ELR (cell line): ENCODE results near the gene FKBP10.
A peak's percentile ranks its signal among the peaks of the same experiment; 100 is the strongest.
"Not testable (repeated sequence)": the region's sequence is repeated elsewhere in the genome, so short reads cannot be mapped to it uniquely, and the experiment has no call there.

Experiments used
- DNase-seq: peaks from one replicate; pipeline ENCODE4 v3.0.0-alpha.2; 2015; ENCODE audit warnings: low read depth

The FKBP10 gene, protein sequence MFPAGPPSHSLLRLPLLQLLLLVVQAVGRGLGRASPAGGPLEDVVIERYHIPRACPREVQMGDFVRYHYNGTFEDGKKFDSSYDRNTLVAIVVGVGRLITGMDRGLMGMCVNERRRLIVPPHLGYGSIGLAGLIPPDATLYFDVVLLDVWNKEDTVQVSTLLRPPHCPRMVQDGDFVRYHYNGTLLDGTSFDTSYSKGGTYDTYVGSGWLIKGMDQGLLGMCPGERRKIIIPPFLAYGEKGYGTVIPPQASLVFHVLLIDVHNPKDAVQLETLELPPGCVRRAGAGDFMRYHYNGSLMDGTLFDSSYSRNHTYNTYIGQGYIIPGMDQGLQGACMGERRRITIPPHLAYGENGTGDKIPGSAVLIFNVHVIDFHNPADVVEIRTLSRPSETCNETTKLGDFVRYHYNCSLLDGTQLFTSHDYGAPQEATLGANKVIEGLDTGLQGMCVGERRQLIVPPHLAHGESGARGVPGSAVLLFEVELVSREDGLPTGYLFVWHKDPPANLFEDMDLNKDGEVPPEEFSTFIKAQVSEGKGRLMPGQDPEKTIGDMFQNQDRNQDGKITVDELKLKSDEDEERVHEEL

DNA sequence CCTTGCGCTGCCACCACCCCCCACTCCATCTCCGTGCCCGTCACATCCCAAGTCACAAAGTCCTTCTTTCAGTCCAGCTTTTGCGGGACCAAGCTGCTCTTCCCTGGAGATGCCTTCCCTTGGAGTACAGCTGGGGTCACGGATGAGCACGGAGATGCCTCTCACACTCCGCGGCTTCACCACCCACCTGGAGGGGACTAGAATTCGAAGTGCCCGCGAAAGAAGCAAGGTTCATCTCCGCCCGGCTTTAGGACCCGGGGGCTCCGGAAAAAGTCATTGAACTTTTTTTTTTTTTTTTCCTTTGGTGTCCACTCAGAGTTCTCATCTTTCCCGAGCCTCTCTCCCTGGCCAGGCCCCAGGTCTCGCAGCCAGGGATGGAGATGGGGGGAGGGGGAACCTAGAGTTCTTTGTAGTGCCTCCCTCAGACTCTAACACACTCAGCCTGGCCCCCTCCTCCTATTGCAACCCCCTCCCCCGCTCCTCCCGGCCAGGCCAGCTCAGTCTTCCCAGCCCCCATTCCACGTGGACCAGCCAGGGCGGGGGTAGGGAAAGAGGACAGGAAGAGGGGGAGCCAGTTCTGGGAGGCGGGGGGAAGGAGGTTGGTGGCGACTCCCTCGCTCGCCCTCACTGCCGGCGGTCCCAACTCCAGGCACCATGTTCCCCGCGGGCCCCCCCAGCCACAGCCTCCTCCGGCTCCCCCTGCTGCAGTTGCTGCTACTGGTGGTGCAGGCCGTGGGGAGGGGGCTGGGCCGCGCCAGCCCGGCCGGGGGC, at the start of gene FKBP10:
TSS of gene FKBP10 (plus strand) at position 624 of the 771 bp plus-strand sequence. CDS start at position 655, 31 bp downstream.
- peak; percentile 89 for DNase-seq

DNA sequence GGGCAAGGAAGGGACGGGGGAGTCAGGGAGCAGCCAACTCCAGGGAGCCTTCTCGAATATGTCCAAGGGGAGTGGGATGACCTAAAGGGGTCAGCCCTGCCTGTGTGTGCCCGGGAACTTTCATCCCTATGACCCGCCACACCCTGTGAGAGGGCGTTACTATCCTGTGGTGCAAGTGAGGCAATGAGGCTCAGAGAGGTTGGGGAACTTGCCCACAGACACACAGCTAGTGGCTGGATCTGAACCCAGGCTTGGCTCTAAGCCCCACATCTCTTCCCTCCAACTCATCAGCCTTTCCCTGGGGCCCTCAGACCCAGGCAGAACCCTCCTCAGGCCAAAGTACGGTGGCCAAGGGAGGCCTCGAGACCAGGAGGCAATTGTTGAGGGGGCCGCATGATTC, 49.5 kb upstream of the FKBP10 start:
- DNase-seq: no peak

DNA sequence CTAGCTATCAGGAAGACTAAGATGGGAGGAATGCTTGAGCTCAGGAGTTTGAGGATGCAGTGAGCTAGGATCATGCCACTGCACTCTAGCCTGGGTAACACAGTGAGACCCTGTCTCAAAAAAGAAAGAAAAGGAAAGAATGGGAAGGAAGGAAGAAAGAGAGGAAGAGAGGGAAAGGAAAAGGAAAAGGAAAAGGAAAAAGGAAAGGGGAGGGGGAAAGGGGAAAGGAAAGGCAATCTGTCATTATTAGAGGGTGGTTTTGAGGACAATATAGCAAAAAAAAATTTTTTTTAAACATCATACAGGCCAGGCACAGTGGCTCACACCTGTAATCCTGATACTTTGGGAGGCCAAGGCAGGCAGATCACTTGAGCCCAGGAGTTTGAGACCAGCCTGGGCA, 46.7 kb upstream of the FKBP10 start:
- no peak for DNase-seq

DNA sequence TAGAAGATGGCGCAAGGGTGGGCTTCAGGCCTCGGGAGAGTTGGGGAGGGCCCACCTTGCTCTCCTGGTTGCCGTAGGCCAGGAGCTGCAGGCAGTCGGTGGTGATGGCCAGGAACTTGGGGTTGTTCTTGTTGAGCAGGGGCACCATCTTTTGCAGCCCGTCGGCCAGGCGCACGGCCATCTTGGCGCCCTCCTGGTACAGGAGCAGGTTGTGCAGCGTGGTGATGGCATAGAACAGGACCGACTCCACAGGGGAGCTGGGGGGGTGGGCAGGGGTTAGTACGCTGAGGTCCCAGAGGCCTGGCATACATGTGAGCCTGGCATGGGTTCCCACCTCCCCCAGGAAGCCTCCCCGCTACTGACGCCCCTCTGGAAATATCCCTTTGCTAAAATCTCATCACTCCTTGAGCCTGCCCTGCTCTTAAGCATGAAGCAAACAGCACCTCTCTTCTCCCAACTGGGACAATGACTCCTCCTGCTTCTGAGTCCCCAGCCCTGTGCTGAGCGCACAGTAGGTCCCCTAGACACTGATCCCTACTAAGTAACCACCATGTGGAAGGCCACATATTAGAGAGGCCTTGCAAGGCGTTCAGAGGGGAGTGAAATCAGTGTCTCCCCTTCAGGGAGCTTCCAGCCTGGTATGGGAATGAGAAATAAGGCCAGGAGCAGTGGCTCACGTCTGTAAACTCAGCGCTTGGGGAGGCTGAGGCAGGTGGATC, 45.3 kb upstream of the FKBP10 start:
- no peak for DNase-seq

DNA sequence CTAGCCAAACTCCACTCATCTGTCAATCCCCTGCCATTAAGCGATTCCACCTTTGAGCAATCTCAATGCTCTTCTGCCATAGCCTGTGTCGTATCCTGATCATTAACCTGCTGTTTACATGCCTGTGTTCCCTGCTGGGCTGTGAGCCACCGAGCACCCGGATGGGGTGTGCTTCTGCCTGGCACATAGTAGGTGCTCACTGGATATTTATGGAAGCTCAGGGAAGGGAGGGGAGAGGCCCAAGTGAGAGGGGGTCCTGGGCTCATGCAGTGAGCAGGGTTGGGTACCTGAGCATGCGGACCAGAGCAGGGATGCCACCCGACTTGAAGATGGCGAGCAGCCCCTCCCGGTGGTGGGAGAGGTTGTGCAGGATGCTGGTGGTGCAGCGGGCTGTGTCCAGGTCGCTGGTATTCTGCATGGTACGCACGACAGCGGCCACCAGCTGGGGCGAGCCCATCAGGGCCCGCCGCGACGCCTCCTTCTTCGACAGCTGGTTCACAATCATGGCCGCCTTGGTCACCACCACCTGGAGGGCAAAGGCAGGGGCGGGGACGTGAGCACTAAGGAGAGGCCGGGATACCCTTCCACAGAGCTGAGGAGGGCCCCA, 44.0 kb upstream of the FKBP10 start:
- no peak for DNase-seq

DNA sequence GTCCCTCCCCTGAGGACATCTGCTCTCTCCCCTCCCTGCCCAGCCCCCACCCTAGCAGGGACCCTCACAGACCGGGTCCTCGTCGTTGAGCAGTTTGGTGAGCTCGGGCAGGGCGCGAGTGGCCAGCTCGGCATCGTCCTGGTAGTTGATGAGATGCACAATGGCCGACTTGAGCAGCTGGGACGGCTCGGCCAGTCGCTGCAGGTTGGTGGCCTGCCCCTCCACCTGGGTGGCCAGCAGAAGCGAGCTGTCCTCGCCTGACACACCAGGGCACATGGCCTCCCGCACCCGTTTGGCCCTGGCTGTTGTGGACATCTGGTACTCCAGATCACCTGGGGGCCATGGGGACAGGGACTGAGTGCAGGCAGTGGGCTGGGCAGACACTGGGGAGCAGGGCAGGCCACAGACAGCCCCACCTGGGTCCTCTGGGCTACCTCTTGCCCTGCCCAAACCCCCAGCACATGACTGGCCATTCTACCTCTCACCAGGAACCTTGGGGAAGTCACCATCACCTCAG, 43.4 kb upstream of the FKBP10 start:
- DNase-seq: no peak

DNA sequence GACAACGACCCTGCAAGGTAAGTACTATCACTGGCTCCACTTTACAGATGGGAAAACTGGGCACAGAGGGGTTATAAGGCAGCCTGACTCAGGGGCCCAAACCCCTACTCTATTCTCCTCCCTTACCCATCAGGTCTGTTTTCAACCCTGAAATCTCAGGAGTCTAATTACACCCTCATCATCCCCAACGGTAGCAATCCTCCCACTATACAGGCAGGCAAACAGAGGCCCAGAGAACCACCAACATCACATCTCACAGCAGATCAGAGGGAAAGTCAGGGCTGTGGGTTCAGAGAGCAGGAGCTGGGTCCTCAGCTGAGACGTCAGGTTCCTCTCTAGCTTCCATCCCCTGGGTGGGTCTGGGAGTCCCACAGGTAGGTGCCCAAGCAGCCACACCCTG, 42.8 kb upstream of the FKBP10 start:
- no peak for DNase-seq

DNA sequence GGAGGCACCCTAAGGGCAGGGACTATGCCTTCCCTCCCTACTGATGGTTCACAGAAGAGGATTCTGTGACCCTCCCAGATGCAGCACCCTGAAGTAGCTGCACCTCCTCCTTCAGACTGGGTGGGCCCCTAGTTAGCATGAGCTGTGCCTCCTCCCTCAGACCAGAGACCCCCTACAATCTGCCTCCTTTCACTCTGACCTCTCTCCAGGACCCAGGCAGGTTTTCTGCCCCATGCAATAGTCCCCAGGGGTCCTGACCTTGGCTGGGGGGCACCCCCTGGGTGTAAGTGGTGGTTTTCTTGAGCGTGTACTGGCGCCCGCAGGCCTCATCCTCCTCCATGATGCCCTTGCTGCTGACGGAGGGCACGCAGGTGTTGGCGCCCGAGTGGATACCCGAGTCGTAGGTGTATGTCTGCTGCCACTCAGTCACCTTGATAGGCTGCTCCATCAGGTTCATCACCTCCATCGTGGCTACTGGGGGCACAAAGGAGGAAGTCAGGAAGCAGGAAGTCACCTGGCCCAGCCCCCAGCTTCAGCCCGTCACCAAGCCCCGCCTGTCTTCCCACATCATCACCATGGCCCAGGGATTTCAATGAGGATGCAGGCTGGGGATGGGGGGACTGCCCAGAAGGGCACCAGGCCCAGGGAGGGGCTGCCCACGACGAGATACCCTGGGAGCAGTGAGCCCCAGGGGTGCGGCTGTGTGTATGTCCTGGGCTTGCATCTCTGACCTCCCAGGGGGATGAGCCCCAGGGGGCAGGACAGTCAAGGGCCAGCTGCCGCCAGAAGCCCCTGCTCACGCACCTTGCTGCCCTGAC, 41.2 kb upstream of the FKBP10 start:
- no peak for DNase-seq

DNA sequence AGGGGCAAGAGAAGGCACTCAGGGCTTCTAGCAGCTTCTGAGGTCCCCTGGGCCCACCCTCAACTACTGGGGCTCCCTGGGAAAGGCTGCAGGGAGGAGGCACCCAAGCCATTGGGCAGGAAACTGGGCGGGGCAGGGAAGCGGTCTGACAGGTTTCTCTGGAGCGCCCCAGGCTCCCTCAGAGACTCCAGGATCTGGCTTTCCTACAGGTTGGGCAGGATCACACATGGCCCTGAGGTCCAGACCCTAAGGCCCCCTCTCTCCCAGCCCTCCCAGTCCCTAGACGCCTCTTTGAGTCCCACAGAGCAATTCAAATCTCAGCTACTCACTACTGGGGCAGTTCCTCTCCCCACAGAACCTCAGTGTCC, 40.6 kb upstream of the FKBP10 start:
- DNase-seq: no peak

DNA sequence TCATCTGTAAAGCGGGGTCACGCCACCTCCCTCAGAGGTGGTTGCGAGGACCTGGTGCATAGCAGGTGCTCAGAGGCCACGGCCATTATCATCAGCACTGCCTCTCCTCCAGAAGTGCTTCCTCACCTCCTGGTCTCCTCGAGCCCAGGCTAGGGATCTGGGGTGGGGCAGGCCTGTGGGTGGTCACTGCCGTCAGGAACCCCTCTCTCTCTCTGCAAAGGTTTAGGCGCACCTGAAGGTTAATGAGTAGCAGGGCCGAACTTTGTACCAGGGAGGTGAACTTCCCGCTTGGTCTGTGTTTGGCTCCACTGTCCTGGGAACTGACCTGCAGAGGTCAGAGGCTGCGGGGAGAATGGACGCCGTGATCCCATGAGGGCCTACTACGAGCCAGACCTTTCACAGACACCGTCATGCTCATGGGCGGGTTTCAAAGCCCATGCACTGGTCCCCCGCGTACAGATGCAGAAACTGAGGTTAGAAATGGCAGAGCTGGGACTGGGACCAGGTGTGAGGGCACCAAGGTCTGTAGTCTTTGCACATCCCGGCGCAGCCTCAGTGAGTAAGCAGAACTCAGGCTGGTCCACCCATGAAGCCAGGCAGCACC, 40.1 kb upstream of the FKBP10 start:
- DNase-seq: no peak

DNA sequence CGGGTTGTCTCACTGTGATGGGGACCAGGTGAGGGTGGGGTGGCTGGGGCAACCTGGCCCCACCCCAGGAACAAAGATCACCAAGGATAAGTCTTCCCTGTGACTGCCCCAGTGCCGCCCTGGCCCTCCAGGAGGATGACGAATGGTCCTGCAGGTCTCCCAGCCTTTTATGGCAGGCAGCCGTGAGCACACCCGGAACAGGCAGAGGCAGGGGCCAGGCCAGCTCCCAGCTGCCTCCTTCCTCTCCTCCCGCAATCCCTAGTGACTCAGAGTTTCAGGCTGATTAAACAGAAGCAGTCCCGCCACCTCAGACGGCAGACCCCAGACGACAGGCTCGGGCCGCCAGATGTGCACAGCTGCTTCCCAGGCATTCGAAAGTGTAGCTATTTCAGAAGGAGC, 39.6 kb upstream of the FKBP10 start:
- peak; percentile 91 for DNase-seq

DNA sequence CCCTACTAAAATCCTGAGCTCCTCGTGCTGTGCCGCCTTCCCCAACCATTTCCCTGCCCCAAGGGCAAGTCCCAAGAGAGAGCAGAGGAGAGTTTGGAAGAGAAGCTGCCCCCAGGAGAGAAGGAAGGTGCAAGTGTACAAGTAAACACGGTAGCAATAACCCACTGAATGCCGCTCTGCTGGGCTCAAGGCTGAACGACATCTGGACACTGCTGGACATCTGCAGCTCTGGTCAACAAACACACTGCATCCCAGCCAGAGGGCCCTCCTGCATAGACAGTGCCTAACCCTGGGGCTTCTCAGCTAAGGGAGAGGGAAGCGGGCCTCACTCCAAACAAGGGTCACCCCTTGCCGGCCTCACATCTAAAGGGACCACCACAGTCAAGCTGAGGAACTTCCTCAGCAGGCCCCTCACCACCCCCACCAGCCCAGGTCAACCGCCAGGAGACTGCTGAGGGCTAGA, 39.0 kb upstream of the FKBP10 start:
- DNase-seq: no peak

DNA sequence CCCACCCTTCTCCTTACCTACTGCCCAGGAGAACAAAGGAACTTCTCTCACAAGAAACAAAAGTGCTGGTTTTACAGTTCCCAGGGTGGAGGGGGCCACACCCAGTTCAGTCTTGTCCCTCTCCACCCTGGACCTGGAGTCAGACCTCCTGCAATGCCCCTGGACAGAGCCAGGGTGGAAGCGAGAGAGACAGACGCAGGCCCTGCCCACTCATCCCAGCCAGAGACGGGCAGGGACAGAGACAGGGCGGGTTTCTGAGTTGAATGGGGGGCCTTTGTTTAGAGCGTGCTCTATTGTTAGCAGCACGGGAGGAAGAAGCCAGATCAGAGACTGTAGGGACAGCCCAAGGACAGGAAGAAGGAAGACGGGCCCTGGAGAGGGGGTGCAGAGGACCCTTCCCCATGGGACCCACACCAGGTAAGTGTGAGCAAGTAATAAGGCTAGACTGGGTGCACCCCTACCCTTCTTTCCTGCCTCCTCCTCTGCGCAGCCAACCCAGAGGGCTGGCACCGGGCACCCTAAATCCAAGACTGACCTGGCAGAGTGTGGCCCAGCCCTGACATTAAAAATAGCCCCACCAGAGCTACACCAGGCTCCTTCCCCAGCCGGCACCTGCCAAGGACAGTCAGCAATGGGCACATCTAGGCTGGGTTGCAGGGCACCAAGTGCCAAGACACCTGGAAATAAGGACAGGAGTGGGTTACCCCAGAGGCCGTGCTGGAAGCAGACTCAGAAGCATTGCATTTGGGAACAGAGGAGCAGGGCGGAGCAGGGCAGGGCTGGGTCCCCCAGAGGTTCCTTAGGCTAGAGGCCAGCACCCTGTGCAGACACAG, 37.2 kb upstream of the FKBP10 start:
- DNase-seq: no peak

DNA sequence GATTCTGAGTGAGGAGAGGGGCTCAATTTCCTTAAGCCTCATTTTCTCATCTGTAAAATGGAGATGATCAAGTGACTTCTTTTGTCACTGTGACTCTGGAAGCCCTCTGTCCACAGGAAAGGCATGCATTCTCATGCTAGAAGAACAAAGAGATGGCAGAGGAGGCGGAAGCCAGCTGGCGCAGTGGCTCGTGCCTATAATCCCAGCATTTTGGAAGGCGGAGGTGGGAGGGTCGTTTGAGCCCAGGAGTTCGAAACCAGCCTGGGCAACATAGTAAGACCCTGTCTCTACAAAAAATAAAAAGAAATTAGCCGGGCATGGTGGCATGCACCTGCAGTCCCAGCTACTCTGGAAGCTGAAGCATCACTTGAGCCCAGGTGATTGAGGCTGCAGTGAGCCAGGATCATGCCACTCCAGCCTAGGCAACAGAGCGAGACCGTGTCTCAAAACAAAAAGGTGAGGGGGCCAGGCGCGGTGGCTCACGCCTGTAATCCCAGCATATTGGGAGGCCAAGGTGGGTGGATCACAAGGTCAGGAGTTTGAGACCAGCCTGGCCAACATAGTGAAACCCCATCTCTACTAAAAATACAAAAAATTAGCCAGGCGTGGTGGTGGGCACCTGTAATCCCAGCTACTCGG, 36.4 kb upstream of the FKBP10 start:
- DNase-seq: not testable (repeated sequence)

DNA sequence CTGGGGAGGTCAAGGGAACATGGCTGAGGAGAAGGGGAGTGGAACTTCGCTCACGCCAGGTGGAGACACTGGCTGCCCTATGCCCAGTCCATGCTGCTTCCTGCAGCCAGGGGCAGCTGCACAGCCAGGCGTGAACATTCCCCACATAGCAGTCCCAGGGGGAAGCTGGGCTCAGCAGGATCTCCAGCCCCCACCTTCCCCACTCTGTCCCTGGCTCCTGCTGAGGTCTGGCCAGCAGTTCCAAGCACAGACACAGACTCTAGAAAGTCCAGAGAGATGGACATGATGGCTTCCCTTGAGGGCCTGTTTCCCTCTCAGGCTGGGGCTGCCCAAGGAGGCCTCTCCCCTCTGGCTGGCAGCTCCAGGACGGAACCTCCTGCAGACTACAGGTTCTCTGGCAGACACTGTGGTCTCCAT, 35.6 kb upstream of the FKBP10 start:
- DNase-seq: no peak

DNA sequence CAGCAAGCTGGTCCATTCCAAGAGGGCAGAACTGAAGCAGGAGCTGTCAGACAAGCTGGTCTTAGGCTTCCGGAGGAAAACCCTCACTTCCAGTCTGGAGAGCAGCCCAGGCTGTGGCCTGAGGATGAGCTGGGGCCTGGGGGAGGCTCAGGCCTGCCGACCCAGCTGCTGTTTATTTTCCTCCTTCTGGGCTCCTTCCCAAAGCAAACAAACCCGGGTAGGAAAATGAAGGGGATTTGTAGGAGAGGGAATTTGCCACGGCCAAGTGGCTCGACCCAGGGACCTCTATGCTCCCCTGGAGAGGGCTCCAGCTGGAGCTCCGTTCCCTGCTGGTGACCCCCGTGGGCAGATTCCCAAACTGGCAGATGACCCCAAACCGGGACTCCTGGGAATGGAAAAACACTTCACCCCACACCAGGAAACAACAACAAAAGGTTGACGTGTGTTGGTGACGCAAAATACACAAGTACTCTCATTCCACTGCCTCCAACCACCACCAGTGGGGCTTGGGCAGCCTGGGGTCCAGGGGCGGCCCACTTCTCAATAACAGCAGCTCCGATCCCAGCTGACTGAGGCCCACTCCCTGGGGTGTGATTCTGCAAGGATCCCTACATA, 35.1 kb upstream of the FKBP10 start:
- DNase-seq: peak; percentile 72

DNA sequence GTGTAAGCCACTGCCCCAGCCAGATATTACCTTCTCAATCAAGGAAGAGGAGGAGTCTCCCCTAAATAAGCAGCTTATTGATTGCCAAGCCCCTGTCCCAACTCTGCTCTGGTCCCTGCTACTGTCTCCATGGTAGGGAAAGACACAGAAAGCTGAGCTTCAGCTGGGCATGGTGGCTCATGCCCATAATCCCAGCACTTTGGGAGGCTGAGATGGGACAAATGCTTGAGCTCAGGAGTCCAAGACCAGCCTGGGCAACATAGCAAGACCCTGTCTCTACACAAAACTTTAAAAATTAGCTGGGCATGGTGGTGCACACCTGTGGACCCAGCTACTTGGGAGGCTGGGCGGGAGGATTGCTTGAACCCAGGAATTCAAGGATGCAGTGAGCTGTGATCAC, 32.9 kb upstream of the FKBP10 start:
- no peak for DNase-seq

DNA sequence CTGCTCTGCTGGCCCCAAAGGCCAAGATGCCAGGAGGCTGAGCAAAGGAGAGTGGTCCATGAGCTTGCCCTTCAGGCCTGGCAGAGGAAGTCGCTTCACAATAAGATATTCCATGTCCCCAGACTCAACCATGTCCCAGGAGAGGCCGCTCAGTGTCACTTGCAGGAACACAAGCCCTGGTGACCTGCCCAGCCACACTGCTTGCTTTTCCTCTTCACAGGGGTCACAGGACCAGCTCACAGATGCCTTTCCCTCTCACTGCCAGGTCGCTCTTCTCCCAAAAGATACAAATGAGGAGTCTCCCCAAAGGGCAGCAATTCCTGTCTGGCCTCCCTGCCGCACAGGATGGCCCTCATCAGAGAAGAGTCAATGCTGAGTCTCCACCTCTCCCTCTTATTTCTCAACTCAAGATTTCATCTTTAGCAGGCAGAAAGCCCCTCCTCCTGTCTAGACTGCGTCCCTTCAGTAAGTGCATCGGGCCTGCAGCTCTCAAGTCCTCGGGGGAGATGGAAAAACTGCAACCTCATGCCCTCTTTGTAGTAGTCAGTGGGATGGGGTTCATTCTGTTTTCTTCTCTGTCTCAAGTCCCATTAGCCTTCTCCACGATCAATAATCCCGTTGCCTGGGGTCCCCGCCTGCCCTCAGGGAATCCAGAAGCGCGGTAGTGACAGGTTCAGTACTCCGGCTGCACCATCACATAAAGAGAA, 31.2 kb upstream of the FKBP10 start:
- no peak for DNase-seq
